ENCODE data around the gene ACKR2. TPM values are rescaled to one million over a fixed set of nuclear protein-coding genes. Genes with fewer than 3 reads are reported as not detected.
"Not testable (repeated sequence)": the region's sequence is repeated elsewhere in the genome, so short reads cannot be mapped to it uniquely, and the experiment has no call there.

The ACKR2 gene
- total RNA-seq, 1 donor from 2014 or later: 0.89 TPM

DNA sequence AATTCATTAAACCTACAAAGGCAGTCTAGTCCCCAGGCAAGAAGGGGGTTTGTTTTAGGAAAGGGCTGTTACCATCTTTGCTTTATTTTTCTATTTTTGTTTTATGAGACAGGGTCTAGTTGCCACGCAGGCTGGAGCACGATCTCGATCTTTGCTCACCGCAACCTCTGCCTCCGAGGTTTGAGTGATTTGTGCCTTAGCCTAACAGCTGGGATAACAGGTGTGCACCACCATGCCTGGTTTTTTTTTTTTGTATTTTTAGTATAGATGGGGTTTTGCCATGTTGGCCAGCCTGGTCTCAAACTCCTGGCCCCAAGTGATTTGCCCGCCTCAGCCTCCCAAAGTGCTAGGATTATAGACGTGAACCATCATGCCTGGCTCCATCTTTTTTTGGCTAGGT is 9.9 kb upstream of the ACKR2 start:
- intact Hi-C loops (cut with DNase I): no loop called here
- ATAC-seq (no peak), DNase-seq (ENCODE audit: missing footprints) (no peak)

DNA sequence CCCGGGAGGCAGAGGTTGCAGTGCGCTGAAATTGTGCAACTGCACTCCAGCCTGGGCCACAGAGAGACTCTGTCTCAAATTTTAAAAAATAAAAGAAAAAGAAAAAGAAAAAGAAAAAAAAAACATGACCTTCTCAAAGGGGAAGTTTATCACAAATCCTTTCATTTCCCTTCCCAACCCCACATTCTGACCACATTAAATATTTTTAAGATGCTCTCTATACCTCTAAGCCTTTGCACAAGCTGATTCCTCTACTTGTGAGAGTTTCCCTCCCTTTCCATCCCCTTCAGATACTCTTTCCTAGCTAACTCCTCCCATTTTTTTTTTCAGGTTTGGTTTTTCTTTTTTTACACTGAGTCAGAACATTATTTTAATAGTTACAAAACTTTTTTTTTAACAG is 9.0 kb upstream of the ACKR2 start:
- DNase-seq (ENCODE audit: missing footprints): no peak
- ATAC-seq: no peak
- intact Hi-C loops (cut with DNase I): no loop called here

DNA sequence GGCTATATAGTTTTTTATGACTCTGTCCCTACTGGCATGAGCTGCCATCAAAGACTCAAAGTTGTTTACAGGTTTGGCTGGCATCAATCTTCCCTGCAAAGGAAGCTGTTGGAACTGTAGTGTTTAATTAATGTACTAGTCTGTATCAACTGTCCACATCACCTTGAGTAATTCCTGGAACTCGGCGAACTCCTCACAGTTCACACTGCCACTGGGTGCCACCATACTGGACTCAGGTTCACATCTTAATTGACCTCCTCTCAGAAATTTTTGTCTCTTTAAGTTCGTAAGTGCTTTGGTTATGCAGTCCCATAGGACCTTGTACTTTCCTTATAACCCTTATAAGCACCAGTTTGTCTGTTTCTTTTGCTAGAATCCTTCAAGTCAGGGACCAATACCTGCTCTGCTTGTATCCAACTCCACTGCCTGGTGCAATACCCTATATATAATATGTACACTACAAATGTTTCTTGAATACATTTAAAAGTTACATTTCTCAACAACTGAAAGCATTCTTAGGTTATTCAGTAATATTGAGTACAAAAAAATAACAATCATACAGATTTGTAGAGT is 8.1 kb upstream of the ACKR2 start:
- no peak for ATAC-seq
- intact Hi-C loops (cut with DNase I): no loop called here
- DNase-seq (ENCODE audit: missing footprints): no peak

DNA sequence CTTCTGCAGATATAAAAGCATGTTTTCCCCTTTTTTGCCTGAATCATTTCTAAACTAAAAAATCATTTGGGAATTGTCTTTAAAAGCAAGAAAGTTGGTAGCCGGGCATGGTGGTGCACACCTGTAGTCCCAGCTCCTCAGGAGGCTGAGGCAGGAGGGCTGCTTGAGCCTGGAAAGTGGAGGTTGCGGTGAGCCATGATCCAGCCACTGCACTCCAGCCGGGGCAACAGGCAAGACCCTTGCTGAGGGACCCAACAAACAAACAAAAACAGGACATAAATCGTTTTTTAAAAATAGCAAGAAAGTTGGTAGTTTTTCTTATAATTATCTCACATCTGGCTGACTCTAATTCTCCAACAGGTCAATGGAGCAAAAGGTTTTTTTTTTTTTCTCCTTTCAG is 7.5 kb upstream of the ACKR2 start:
- DNase-seq (ENCODE audit: missing footprints) (no peak), ATAC-seq (no peak)
- intact Hi-C loops (cut with DNase I): no loop called here

DNA sequence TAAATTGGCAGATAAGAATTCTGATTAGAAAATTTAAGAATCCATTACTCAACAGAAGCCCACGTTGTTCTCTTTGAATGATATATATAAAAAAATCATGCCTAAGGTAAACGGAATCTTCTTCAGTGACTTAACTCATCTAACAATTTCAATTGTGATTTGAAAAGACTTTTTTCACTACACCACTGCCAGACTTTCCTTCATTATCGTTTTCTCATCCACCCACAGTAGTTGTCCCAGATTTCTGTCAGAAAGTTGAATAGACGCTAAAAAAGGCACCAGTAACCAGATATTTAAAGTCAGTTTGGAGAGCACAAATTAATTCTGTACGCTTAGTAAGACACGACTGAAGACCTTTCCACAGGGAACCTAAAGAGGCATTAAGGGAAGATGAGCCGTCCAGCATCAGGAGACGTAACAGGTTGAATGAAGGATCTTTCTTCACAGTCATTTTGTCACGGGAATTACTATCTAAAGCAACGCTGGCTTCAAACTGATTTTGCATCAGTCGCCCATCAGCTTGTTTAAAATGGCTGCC is 6.3 kb upstream of the ACKR2 start:
- no peak for ATAC-seq

DNA sequence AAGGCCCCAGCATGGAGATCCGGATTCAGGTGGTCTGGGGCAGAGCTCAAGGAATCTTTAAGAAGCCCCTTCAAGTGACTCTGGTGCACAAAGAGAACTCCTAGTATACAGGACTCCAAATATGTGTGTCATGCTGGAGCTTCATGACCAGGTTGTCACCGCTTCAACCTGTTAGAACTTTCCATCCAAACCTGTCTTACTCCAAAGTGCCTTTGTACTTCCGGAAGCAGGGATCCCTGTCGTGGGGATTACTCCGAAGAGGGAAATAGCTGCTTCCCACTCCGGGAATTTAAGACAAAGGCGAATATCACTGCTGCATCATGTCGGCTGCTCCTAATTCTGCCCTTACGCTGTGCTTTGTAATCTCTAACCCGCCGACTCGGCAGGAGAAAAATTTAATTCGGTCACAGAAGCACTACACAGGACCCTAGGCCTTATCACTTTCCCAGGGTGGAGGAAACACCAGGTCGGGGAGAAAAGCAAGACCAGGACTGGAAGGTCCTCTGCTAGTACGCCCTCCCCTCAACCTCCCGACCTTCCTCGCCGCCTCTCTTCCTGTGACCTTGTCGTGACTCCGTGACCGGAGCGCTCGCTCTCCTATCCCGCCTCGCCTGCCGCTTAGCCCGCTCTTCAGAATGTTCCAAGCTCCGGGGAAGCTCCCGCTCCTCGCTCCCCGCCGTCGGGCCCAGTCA is 5.7 kb upstream of the ACKR2 start:
- intact Hi-C loops (cut with DNase I): loop anchor here (1.0 kb wide), 1 partner anchor 30 kb away; the partner anchor contains the start of gene CCDC13
- ATAC-seq: peak; percentile 63

More for the DNA sequence above, 6.3 kb upstream of the ACKR2 start:
- no peak for DNase-seq (ENCODE audit: missing footprints)
- intact Hi-C loops (cut with DNase I): no loop called here

DNA sequence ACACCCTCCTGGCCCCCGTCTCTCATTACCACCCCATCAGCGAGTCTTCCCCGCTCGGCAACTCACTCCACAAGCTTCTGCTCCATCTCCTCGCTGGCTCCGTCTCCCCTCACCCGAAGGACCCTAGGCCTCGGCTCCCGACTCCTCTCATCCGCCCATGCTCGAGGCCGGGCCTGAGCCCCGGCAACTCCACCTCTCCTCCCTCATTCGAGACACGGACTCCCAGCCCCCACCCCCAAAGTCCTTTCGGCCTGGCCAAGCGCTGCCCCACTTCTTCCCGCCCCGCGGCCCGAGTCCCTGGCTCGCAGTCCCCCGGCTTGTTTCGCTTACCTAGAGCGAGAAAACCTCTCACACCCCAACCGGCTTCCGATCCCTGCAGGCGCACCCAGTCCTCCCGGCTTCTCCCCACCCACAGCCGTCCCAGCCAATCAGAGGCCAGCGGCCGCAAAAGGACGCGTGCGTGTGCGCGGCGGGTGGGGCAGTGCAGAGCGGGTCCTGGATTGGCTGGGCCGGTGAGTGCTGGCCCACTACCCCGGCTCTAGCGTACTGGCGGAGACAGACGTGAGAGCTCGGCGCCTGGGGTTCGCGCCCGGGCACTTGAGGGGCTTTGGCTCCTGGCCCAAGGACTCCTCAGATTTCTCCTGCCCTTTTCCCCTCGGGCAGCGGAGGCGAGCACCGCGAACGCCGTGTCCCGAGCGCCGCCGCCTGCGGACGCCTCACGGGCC is 5.0 kb upstream of the ACKR2 start, which contains the start of gene HIGD1A:
HIGD1A (minus strand) TSS at position 385 of the 725 bp plus-strand sequence. CDS start 10,237 bp downstream, outside the sequence.
- DNase-seq (ENCODE audit: missing footprints) (peak; percentile 98), ATAC-seq (peak; percentile 100)
- intact Hi-C loops (cut with DNase I): loop anchor here (1.0 kb wide), 1 partner anchor 31 kb away; the partner anchor contains the start of gene CCDC13

More for the DNA sequence above, 5.7 kb upstream of the ACKR2 start:
- DNase-seq (ENCODE audit: missing footprints): peak; percentile 76

DNA sequence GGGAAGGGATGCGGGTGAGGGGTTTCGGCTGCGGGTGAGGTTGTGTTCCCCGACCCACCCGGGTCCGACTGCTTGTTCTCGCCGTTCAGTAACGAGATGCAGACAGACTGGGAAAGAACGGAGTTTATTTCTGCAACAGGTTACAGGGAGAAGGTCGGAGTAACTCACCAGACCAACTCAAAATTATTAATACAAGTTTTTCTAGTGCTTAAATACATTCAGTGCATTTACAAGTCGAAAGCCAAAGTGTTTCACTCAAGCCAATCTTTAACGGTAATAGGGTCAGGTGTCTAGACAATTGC is 4.5 kb upstream of the ACKR2 start:
- DNase-seq (ENCODE audit: missing footprints) (no peak), ATAC-seq (no peak)
- intact Hi-C loops (cut with DNase I): loop anchor here (1.0 kb wide), 1 partner anchor 31 kb away; the partner anchor contains the start of gene CCDC13

DNA sequence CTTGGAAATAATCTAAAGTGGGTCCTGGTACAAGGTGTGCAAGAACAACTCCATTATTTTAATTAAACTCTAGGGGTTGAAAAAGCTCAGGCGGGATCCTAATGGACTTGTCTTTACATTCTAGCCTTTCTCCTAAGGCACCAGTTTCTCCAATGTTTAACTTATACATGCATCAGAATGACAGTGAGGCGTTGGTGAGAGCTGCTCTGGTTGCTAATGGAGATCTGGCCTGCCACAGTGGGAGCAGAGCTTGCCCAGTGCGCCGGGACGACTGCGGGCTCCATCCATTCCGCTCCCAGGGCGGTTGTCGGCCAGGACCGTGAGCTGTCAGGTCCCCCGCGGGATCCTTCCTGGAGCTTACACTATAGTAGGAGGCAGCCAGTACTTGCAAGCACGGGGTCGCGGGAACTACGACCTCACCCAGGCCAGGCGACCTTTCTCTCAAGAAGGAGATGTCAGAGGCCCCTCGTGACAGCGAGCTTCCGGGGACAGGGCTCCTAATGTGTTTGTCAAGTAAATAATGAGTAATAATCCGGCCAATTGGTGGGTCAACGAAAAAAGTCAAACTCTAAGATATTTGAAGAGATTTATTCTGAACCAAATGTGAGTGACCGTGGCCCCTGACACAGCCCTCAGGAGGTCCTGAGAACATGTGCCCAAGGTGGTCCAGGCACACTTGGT is 4.0 kb upstream of the ACKR2 start:
- intact Hi-C loops (cut with DNase I): no loop called here
- DNase-seq (ENCODE audit: missing footprints) (no peak), ATAC-seq (no peak)

DNA sequence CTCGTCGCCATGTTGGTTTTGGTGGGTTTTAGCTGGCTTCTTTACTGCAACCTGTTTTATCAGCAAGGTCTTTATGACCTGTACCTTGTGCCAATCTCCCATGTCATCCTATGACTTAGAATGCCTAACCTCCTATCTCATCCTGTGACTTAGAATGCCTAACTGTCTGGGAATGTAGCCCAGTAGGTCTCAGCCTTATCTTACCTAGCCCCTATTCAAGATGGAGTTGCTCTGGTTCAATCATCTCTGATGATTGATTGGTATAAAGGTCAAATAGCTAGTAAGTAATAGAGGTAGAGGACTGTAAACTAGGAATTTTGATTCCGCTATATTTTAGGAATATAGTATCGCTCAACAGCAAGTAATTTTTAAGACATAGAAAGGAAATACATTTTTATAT is 1.3 kb upstream of the ACKR2 start:
- ATAC-seq: no peak
- no peak for DNase-seq (ENCODE audit: missing footprints)
- intact Hi-C loops (cut with DNase I): no loop called here

DNA sequence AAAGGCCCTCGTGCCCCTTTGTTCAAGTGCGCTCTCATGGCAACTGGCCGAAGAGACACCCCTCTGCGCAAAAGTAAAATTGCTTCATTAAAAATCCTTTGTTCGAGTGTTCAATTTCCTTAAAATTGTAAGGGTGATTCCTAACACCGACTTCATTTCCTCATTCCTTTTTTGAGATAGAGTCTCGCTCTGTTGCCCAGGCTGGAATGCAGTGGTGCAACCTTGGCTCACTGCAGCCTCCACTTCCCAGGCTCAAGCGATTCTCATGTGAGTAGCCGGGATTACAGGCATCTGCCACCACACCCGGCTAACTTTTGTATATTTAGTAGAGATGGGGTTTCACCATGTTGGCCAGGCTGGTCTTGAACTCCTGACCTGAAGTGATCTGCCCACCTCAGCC is 1.5 kb downstream of the ACKR2 start:
- intact Hi-C loops (cut with DNase I); ATAC-seq: not testable (repeated sequence)

DNA sequence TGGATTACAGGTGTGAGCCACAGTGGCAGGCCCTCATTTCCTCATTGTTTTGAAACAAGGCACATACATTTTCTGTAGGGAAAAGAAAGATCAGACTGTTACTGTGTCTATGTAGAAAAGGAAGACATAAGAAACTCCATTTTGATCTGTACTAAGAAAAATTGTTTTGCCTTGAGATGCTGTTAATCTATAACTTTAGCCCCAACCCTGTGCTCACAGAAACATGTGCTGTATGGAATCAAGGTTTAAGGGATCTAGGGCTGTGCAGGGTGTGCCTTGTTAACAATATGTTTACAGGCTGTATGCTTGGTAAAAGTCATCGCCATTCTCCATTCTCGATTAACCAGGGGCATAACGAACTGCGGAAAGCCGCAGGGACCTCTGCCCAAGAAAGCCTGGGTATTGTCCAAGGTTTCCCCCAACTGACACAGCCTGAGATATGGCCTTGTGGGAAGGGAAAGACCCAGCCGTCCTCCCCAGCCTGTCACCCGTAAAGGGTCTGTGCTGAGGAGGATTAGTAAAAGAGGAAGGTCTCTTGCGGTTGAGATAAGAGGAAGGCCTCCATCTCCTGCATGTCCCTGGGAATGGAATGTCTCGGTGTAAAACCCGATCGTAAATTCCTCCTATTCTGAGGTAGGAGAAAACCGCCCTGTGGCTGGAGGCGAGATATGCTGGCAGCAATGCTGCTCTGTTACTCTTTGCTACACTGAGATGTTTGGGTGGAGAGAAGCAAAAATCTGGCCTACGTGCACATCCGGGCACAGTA is 2.1 kb downstream of the ACKR2 start:
- DNase-seq (ENCODE audit: missing footprints); ATAC-seq; intact Hi-C loops (cut with DNase I): not testable (repeated sequence)

More for the DNA sequence above, 1.5 kb downstream of the ACKR2 start:
- not testable (repeated sequence) for DNase-seq (ENCODE audit: missing footprints)

DNA sequence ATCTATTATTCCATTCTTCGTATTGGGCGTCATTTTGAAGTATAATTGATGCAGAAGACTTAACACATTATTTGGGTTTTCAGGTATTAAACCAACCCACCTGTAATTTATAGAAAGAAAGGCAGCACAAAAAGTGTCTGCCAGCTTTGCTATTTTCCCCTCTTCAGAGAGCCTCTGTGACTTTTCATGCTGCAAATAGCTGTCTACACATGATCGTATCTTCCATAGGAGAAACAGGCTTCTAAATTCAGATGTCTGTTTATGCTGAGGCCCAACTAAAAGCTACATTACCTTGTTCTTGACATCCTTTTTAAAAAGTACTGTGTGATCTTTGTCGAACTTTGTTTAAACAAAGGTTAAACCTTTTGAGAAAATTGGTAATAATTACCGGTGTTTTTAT is 5.0 kb downstream of the ACKR2 start:
- intact Hi-C loops (cut with DNase I): no loop called here
- ATAC-seq: no peak
- DNase-seq (ENCODE audit: missing footprints): no peak

DNA sequence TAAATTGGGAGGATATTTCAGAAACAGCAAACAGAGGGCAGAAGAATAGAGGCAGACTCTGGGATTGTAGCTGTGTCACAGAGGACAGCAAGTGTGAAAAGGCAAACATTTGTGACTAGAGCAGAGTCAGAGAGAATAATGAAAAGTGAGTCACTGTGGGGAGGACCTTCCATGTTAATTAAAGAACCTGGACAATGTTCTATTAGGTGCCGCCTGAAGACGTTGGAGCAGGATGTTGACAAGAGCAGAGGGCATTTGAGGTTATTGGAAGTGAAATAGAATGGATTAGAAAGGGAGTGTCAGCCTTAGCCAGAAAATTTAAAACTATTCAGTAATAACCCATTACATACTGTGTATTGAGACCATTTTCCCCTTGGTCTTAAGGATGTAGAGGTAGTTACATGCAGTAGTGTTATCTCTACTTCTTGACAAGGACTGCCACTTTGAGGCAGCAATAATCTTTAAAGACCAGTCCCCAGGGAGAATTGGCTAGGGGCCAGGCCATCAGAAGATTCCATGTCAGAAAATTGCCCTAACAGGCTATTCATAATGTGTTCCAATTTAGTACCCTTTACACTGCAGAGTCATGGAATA is 5.8 kb downstream of the ACKR2 start:
- ATAC-seq (peak; percentile 44), DNase-seq (ENCODE audit: missing footprints) (no peak)
- intact Hi-C loops (cut with DNase I): no loop called here

DNA sequence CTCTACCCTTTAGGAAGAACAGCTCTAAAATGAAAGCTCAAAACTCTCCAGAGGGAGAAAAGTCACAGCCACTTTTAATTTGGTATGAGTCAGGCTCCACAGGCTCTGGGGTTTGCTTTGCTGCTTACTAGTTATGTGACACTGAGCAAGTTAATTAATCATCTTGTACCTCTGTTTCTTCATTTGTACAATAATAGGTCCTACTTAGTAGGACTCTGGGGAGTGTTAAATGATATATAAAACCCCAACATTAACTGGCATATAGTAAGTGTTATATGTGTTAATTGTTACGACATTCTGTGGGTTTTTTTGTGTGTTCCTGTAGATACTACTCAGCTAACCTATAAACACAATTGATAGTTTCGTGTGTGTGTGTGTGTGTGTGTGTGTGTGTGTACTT is 6.6 kb downstream of the ACKR2 start:
- DNase-seq (ENCODE audit: missing footprints) (no peak), ATAC-seq (no peak)
- intact Hi-C loops (cut with DNase I): no loop called here

DNA sequence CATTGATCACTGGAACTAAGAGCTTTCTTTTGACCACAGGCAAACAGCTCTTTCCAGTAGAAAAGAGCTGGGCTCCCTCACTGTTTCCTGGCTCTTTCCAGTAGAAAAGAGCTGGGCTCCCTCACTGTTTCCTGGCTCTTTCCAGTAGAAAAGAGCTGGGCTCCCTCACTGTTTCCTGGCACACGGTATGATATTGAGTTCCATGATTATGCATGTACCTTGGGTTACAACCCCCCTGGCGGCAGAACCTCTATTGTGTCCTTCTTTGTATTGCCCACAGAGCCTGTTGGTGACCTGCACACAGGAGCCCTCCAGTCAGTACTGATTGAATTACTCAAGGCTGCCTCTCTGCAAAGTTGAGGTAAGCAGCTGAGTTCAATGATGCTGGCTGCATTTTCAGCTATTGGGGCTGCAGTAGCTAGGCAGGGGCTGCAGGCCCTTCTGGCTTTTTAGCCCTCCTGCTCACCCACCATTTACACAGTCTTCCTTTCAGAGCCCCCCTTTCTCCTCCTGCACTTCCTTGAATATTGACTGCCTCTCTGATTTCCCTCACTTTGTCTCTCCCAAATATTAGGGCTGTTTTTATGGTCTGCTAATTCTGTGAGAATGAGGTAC is 10.2 kb downstream of the ACKR2 start:
- intact Hi-C loops (cut with DNase I): no loop called here
- ATAC-seq: no peak
- DNase-seq (ENCODE audit: missing footprints): no peak

DNA sequence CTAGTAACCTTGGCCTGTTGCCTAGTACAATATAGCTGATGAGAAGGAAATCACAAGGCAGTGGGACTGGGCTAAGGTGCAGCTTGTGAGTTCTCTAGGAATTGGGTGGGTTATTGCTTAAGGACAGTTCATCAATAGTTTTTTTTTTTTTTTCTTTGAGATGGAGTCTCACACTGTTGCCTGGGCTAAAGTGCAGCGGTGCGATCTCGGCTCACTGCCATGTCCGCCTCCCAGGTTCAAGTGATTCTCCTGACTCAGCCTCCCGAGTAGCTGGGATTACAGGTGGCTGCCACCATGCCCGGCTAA is 11.5 kb downstream of the ACKR2 start:
- ATAC-seq: no peak
- intact Hi-C loops (cut with DNase I): no loop called here

DNA sequence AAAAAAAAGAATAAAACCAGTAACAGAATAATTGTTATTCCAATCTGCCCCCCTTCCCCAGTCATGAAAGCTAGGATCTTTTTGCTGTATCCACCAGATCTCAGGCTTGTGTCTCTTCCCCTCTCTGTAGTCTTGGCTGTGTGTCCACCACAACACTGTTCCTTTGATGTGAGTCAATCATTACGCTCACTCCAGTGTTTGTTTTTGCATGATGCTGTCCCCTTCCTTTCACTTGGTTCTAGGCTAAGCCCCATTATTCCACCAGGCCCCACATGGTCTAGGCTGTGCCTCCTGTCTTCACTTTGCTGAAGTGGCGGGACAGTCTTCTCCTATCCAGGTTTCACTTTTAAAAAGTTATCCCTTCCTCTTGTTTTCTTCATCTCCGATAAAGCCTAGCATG is 13.6 kb downstream of the ACKR2 start:
- no peak for ATAC-seq
- intact Hi-C loops (cut with DNase I): no loop called here

More for the DNA sequence above, 11.5 kb downstream of the ACKR2 start:
- DNase-seq (ENCODE audit: missing footprints): no peak

More for the DNA sequence above, 13.6 kb downstream of the ACKR2 start:
- no peak for DNase-seq (ENCODE audit: missing footprints)

Measured in Right ventricle myocardium inferior (tissue), 1 donor.